Measurements from ENCODE around the gene ALDH16A1. TPM values are rescaled to one million over a fixed set of nuclear protein-coding genes. Genes with fewer than 3 reads are reported as not detected.

The ALDH16A1 gene
- total and polyA plus RNA-seq, 10 of the 15 experiments (the other 5 are each of a cell fraction or from before 2014, with no cell fraction given) = 1.7 to 49.3 (median 18.1) TPM

- ATAC-seq (no peak), FAIRE-seq (no peak), DNase-seq (ENCODE audit: low read depth, low spot score) (no peak)
- 25% methylated on average over 12 of the region's 12 CpGs for WGBS (ENCODE audit: insufficient coverage, insufficient replicate concordance, low lambda C conversion rate, missing lambda C conversion rate)
- Histone ChIP-seq H3K4me3 (no peak overlapping the region), H3K4me2 (ENCODE audit: control insufficient read depth, insufficient read depth) (no peak overlapping the region), H3K79me2 (ENCODE audit: control insufficient read depth, insufficient read depth, low read length) (peaks cover 50% of the 10 kb centered on the region), H4K20me1 (ENCODE audit: control insufficient read depth, insufficient read depth) (peaks cover 13% of the 10 kb centered on the region), H3K27me3 (replicated peaks in 1 of 2; ENCODE audit: control insufficient read depth in 2 of 2, insufficient read depth in 2 of 2, low read length in 1 of 2) (no peaks in the 10 kb centered on the region), H3K4me1 (ENCODE audit: control insufficient read depth, insufficient read depth, low read length) (peaks cover 19% of the 10 kb centered on the region), H3K27ac (ENCODE audit: control insufficient read depth, insufficient read depth) (no peak overlapping the region), H3K9ac (ENCODE audit: control insufficient read depth, insufficient read depth, low read length) (no peak overlapping the region), H3K9me3 (replicated peaks; ENCODE audit: control insufficient read depth, insufficient read depth, low read length) (no peaks in the 10 kb centered on the region; the same call in 1 of the 3 replicates), H3K36me3 (ENCODE audit: control insufficient read depth in 2 of 2, insufficient read depth in 2 of 2, low read length in 1 of 2) (peaks cover 29 to 45% of the 10 kb centered on the region in 2 experiments), H2AFZ (ENCODE audit: control insufficient read depth, low read depth, low read length) (no peak overlapping the region)
- no TSS peak for BruUV-seq (replicated peaks)
- RAD21 ChIA-PET (ENCODE audit: unreplicated experiment) = no interaction called here
- intact Hi-C loops (cut with micrococcal nuclease; ENCODE audit: unreplicated experiment) = no loop called here
- in situ Hi-C loops (cut with MboI) = no loop called here
- POLR2A ChIA-PET = interaction anchor here (0.6 to 5.3 kb wide), 6 partner anchors 9 to 183 kb away, joined by 3 to 44 read pairs (median 4); partner anchors contain the start of genes ALDH16A1 and PIH1D1
- SMC1A ChIA-PET (ENCODE audit: uncharacterized antibody, unreplicated experiment) = interaction anchor here (0.6 kb wide), 1 partner anchor 54 kb away, joined by 3 read pairs; no protein-coding TSS in a partner anchor
- CTCF ChIA-PET = interaction anchor here (1.4 kb wide), 1 partner anchor 19 kb away, joined by 3 read pairs; the partner anchor contains the start of gene FLT3LG
- TF ChIP-seq, protein P1, sequence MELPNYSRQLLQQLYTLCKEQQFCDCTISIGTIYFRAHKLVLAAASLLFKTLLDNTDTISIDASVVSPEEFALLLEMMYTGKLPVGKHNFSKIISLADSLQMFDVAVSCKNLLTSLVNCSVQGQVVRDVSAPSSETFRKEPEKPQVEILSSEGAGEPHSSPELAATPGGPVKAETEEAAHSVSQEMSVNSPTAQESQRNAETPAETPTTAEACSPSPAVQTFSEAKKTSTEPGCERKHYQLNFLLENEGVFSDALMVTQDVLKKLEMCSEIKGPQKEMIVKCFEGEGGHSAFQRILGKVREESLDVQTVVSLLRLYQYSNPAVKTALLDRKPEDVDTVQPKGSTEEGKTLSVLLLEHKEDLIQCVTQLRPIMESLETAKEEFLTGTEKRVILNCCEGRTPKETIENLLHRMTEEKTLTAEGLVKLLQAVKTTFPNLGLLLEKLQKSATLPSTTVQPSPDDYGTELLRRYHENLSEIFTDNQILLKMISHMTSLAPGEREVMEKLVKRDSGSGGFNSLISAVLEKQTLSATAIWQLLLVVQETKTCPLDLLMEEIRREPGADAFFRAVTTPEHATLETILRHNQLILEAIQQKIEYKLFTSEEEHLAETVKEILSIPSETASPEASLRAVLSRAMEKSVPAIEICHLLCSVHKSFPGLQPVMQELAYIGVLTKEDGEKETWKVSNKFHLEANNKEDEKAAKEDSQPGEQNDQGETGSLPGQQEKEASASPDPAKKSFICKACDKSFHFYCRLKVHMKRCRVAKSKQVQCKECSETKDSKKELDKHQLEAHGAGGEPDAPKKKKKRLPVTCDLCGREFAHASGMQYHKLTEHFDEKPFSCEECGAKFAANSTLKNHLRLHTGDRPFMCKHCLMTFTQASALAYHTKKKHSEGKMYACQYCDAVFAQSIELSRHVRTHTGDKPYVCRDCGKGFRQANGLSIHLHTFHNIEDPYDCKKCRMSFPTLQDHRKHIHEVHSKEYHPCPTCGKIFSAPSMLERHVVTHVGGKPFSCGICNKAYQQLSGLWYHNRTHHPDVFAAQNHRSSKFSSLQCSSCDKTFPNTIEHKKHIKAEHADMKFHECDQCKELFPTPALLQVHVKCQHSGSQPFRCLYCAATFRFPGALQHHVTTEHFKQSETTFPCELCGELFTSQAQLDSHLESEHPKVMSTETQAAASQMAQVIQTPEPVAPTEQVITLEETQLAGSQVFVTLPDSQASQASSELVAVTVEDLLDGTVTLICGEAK (IDR thresholded peaks at IDR 0.05; ENCODE audit: borderline replicate concordance) = no peak
- no peak for TF ChIP-seq E4F1 (IDR thresholded peaks at IDR 0.05; ENCODE audit: borderline replicate concordance, partially characterized antibody)
- no peak for TF ChIP-seq TCF12 (IDR thresholded peaks at IDR 0.05; ENCODE audit: low read depth, low read length)
- no peak for TF ChIP-seq IKZF1 (conservative IDR thresholded peaks at IDR 0.05)
- no peak for TF ChIP-seq MYB (IDR thresholded peaks at IDR 0.05; ENCODE audit: borderline replicate concordance, low read depth, low read length)
- TF ChIP-seq ASH2L (IDR thresholded peaks at IDR 0.05; ENCODE audit: borderline replicate concordance, low read depth) = no peak
- TF ChIP-seq SMC3 (IDR thresholded peaks at IDR 0.05; ENCODE audit: borderline replicate concordance, low read length) = no peak
- no peak for TF ChIP-seq ZNF622 (IDR thresholded peaks at IDR 0.05)
- TF ChIP-seq IRF5 (IDR thresholded peaks at IDR 0.05; ENCODE audit: borderline replicate concordance) = no peak
- no peak for TF ChIP-seq JUNB (IDR thresholded peaks at IDR 0.05)
- no peak; the same call in 1 of the 2 replicates for TF ChIP-seq BACH1 (IDR thresholded peaks at IDR 0.05; ENCODE audit: borderline replicate concordance)
- no peak for TF ChIP-seq MTA2 (IDR thresholded peaks at IDR 0.05; ENCODE audit: low read depth)
Measured at GRCh38 chr19:49492573-49493405, 39.8 kb downstream of the ALDH16A1 start.

All from GM12878 (cell line).